ENCODE results near the gene DAAM2.

Gene DAAM2

DNA sequence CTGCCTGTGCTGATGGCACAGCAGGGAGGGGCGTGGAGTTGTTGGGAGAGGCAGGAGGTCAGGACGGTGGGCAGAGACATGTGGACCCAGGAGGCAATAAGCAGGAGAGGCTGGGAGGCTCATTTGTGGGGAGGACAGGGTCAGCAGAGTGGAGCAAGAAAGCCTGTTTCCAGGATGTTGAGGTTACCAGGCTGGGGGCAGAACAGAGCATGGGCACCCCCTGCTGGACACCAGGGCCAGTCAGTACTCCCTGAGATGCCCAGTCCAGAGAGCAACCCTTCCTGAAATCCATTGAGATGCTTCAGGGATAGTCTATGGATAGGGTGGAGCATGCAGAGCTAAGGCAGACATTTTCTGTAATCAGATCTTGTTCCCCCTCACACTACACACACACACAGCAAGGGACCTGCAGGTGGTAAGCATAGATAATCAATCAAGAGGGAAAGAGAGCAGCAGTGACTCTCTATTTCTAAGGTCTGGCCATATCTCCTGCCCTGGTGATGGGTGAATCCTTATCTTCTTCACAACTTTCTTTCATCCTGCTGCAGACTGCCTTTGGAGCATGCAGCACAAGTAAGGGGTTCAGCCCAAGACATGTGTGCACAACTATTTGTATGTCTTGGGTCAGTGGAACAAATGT, 100.4 kb downstream of the DAAM2 start:
- in situ Hi-C loops (cut with HindIII; ENCODE audit: low sequenced_read_pairs), result no loop called here
- H3K4me3 ChIP-seq (ENCODE audit: low read depth, low read length), result no peak overlapping the region
- peak; percentile 37 for DNase-seq (ENCODE audit: low read depth)
- TF ChIP-seq, protein P1, sequence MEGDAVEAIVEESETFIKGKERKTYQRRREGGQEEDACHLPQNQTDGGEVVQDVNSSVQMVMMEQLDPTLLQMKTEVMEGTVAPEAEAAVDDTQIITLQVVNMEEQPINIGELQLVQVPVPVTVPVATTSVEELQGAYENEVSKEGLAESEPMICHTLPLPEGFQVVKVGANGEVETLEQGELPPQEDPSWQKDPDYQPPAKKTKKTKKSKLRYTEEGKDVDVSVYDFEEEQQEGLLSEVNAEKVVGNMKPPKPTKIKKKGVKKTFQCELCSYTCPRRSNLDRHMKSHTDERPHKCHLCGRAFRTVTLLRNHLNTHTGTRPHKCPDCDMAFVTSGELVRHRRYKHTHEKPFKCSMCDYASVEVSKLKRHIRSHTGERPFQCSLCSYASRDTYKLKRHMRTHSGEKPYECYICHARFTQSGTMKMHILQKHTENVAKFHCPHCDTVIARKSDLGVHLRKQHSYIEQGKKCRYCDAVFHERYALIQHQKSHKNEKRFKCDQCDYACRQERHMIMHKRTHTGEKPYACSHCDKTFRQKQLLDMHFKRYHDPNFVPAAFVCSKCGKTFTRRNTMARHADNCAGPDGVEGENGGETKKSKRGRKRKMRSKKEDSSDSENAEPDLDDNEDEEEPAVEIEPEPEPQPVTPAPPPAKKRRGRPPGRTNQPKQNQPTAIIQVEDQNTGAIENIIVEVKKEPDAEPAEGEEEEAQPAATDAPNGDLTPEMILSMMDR (IDR thresholded peaks at IDR 0.05; ENCODE audit: low read depth, low read length, missing control alignments), result peak; percentile 85

DNA sequence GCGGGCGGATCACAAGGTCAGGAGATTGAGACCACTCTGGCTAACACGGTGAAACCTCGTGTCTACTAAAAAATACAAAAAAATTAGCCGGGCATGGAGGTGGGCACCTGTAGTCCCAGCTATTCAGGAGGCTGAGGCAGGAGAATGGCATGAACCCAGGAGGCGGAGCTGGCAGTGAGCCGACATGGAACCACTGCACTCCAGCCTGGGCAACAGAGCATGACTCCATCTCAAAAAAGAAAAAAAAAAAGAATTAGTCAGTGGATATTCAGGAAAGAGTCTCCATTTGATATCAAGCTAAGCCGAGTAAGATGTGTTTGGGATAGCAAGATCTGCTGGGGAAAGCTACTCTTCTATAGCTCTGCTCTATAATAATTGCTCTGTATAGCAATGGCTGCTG, 101.1 kb downstream of the DAAM2 start:
- no peak for DNase-seq (ENCODE audit: low read depth)
- H3K4me3 ChIP-seq (ENCODE audit: low read depth, low read length), result no peak overlapping the region
- TF ChIP-seq, protein P1 (IDR thresholded peaks at IDR 0.05; ENCODE audit: low read depth, low read length, missing control alignments), result no peak
- in situ Hi-C loops (cut with HindIII; ENCODE audit: low sequenced_read_pairs), result no loop called here

DNA sequence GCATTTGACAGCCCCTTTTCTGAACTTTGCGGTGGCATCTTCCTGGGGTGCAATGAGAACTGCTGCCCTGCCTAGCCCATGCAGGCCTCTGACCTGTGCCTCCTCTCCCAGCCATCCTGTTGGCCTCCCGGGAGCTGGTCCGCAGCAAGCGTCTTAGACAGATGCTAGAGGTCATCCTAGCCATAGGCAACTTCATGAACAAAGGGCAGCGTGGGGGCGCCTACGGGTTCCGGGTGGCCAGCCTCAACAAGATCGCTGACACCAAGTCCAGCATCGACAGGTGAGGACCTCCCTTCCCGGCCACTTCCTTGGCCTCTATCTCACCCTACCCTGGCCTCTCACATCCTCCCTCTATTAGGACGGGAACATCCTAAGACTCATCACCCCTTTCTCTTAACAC, 104.5 kb downstream of the DAAM2 start:
- in situ Hi-C loops (cut with HindIII; ENCODE audit: low sequenced_read_pairs), result no loop called here
- TF ChIP-seq, protein P1 (IDR thresholded peaks at IDR 0.05; ENCODE audit: low read depth, low read length, missing control alignments), result no peak
- DNase-seq (ENCODE audit: low read depth), result no peak
- H3K4me3 ChIP-seq (ENCODE audit: low read depth, low read length), result no peak overlapping the region

DNA sequence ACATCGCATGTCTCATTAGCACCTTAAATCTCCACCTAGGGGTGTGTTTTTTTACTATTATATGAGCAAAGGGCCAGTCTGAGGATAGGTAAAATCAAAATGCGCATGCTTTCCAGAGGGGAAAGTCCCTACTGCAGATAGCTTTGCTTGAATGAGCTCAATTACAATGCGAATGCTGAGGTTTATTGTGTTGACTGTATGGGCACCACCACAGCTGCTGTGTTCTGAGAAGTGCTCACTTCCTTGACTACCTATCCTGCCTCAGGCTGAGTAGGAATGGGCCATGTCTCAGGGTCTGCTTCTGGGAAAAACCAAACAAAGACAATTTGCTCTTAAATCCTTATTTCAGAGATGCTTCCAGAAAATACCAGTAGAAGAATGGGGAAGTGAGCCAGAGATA, 105.5 kb downstream of the DAAM2 start:
- H3K4me3 ChIP-seq (ENCODE audit: low read depth, low read length), result no peak overlapping the region
- DNase-seq (ENCODE audit: low read depth), result no peak
- TF ChIP-seq, protein P1 (IDR thresholded peaks at IDR 0.05; ENCODE audit: low read depth, low read length, missing control alignments), result no peak
- in situ Hi-C loops (cut with HindIII; ENCODE audit: low sequenced_read_pairs), result no loop called here

DNA sequence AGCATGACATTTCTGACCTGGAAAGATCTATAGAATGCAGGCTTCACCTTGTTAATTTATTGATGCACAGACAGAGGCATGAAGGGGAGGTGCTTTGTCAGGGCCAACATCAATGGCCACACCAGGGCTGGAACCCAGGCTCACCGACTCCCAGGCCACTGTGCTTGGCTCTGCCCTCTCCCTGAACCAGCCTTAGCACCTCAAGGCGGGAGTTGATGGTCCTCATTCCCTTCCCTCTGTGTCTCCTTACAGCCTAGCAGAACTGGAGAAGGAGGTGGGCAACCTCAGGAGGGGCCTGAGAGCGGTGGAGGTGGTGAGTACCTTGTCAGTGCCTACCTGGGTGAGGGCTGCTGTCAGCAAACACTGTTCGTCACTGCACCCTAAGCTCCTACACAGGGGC, 106.4 kb downstream of the DAAM2 start:
- DNase-seq (ENCODE audit: low read depth), result no peak
- no peak overlapping the region for H3K4me3 ChIP-seq (ENCODE audit: low read depth, low read length)
- in situ Hi-C loops (cut with HindIII; ENCODE audit: low sequenced_read_pairs), result no loop called here
- TF ChIP-seq, protein P1 (IDR thresholded peaks at IDR 0.05; ENCODE audit: low read depth, low read length, missing control alignments), result no peak

DNA sequence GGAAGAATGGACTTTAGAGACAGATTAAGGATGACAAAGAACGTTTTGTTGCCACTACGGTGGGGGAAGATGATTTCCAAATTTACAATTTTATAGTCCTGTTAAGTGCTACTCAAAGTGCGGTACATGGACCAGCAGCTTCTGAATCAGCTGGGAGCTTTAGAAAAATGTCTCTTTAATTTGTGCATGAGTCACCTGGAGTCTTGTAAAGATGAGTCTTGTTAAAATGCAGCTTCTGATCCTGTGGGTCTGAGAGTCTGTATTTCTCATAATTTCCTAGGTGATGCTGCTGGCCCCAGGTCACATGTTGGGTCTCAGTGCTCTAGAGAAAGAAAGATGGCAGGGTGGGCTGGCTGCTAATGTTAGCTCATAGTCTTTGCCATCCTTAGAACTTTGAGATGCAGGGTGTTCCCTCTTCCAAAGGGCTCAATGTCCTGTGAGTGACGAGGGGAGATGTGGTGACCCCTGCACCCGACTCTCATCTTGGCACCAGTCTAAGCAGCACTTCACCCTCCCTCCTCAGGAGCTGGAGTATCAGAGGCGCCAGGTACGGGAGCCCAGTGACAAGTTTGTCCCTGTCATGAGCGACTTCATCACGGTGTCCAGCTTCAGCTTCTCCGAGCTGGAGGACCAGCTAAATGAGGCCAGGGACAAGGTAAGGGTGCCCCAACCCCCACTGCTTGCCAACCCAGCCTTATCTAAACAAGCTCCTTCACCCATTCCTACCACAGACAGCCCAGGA, 107.5 kb downstream of the DAAM2 start:
- in situ Hi-C loops (cut with HindIII; ENCODE audit: low sequenced_read_pairs), result no loop called here
- TF ChIP-seq, protein P1 (IDR thresholded peaks at IDR 0.05; ENCODE audit: low read depth, low read length, missing control alignments), result no peak
- no peak for DNase-seq (ENCODE audit: low read depth)
- H3K4me3 ChIP-seq (ENCODE audit: low read depth, low read length), result no peak overlapping the region

Measured in astrocyte of the cerebellum (primary cell).